ENCODE results near the gene PHACTR1.
A peak's percentile ranks its signal among the peaks of the same experiment; 100 is the strongest.

PHACTR1 gene

GRCh38 chr6:13212538-13212937 lies 496.0 kb downstream of the PHACTR1 start:
- CTCF ChIA-PET: no interaction called here
- POLR2A ChIA-PET: no interaction called here
- DNase-seq (ENCODE audit: low read depth, low spot score): no peak
- no peak overlapping the region for H3K4me3 ChIP-seq (ENCODE audit: low read depth, low read length)
- TF ChIP-seq CTCF (IDR thresholded peaks at IDR 0.05; ENCODE audit: insufficient read depth, low read length, missing control alignments): no peak

GRCh38 chr6:13215390-13215789 lies 498.8 kb downstream of the PHACTR1 start:
- CTCF ChIA-PET: no interaction called here
- POLR2A ChIA-PET: no interaction called here
- TF ChIP-seq CTCF (IDR thresholded peaks at IDR 0.05; ENCODE audit: insufficient read depth, low read length, missing control alignments): no peak
- H3K4me3 ChIP-seq (ENCODE audit: low read depth, low read length): no peak overlapping the region
- no peak for DNase-seq (ENCODE audit: low read depth, low spot score)

- no peak for TF ChIP-seq CTCF (IDR thresholded peaks at IDR 0.05; ENCODE audit: insufficient read depth, low read length, missing control alignments)
- ChIA-PET CTCF (no interaction called here), POLR2A (no interaction called here)
- DNase-seq (ENCODE audit: low read depth, low spot score): no peak
- H3K4me3 ChIP-seq (ENCODE audit: low read depth, low read length): no peak overlapping the region
These were observed 499.9 kb downstream of the PHACTR1 start for GRCh38 chr6:13216236-13217014.

GRCh38 chr6:13217206-13217905 lies 500.8 kb downstream of the PHACTR1 start:
- TF ChIP-seq CTCF (IDR thresholded peaks at IDR 0.05; ENCODE audit: insufficient read depth, low read length, missing control alignments): no peak
- H3K4me3 ChIP-seq (ENCODE audit: low read depth, low read length): no peak overlapping the region
- POLR2A ChIA-PET: no interaction called here
- peak; percentile 4 for DNase-seq (ENCODE audit: low read depth, low spot score)
- CTCF ChIA-PET: no interaction called here

- H3K4me3 ChIP-seq (ENCODE audit: low read depth, low read length): no peak overlapping the region
- ChIA-PET CTCF (interaction anchor here (1.0 kb wide), 1 partner anchor 28 kb away, joined by 3 read pairs; no protein-coding TSS in a partner anchor), POLR2A (no interaction called here)
- no peak for TF ChIP-seq CTCF (IDR thresholded peaks at IDR 0.05; ENCODE audit: insufficient read depth, low read length, missing control alignments)
- no peak for DNase-seq (ENCODE audit: low read depth, low spot score)
These were observed 503.7 kb downstream of the PHACTR1 start for GRCh38 chr6:13220266-13220665.

GRCh38 chr6:13222048-13222447 lies 505.5 kb downstream of the PHACTR1 start:
- ChIA-PET POLR2A (no interaction called here), CTCF (no interaction called here)
- no peak for TF ChIP-seq CTCF (IDR thresholded peaks at IDR 0.05; ENCODE audit: insufficient read depth, low read length, missing control alignments)
- no peak overlapping the region for H3K4me3 ChIP-seq (ENCODE audit: low read depth, low read length)
- no peak for DNase-seq (ENCODE audit: low read depth, low spot score)
